CD4-positive, alpha-beta T cell treated with Interleukin-21 for 1 hour (primary cell): ENCODE results near the gene EPHB2.

Experiments used
- DNase-seq: peaks from one replicate; pipeline ENCODE4 v3.0.0-alpha.2; 2020

Gene EPHB2

DNA sequence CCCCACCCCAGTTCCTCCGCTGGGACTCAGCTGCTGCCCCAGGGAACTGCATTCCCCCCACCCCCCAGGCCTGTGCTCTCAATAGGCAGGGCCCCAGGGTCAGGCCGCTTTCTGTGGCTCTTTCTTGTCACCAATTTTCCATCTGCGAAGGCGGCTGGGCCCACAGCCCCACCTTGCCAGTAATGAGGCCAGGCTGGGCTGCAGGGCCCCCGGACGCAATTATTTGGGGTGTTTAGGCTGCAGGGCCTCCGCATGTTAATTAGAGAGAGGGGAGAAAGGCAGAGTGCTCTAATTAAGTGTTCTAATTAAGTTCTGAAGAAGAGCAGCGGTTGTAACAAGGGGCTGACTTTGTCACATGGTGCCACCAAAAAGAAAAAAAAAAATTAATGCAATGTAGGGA, 71.8 kb downstream of the EPHB2 start:
- DNase-seq: no peak

DNA sequence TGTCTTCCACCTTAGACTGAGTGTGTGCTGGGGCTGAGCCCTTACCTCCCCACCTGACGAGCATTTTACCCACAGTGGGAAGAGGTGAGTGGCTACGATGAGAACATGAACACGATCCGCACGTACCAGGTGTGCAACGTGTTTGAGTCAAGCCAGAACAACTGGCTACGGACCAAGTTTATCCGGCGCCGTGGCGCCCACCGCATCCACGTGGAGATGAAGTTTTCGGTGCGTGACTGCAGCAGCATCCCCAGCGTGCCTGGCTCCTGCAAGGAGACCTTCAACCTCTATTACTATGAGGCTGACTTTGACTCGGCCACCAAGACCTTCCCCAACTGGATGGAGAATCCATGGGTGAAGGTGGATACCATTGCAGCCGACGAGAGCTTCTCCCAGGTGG, 73.7 kb downstream of the EPHB2 start:
- DNase-seq: no peak

DNA sequence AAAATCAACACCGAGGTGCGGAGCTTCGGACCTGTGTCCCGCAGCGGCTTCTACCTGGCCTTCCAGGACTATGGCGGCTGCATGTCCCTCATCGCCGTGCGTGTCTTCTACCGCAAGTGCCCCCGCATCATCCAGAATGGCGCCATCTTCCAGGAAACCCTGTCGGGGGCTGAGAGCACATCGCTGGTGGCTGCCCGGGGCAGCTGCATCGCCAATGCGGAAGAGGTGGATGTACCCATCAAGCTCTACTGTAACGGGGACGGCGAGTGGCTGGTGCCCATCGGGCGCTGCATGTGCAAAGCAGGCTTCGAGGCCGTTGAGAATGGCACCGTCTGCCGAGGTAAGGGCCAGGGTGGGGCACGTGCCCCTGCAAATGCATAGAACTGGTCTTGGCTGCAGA, 74.1 kb downstream of the EPHB2 start:
- DNase-seq: no peak

DNA sequence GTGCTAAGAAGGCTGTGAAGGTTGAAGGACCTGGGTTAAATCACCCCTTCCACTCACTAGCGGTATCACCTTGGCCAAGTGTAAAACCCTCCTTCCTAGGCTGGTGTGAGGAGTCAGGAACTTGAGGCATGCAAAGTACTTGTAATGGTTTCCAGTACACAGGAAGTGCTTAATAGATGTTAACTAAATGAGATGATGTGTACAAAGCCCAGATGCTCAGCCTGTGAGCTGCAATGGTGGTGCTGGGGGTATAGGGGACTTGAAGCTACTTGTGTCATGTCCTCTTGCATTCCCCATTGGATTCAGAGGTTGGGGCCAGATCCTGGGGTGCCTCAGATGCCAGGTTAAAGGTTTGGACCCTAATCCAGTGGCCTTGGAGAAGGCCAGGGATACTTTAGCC, 75.5 kb downstream of the EPHB2 start:
- no peak for DNase-seq

DNA sequence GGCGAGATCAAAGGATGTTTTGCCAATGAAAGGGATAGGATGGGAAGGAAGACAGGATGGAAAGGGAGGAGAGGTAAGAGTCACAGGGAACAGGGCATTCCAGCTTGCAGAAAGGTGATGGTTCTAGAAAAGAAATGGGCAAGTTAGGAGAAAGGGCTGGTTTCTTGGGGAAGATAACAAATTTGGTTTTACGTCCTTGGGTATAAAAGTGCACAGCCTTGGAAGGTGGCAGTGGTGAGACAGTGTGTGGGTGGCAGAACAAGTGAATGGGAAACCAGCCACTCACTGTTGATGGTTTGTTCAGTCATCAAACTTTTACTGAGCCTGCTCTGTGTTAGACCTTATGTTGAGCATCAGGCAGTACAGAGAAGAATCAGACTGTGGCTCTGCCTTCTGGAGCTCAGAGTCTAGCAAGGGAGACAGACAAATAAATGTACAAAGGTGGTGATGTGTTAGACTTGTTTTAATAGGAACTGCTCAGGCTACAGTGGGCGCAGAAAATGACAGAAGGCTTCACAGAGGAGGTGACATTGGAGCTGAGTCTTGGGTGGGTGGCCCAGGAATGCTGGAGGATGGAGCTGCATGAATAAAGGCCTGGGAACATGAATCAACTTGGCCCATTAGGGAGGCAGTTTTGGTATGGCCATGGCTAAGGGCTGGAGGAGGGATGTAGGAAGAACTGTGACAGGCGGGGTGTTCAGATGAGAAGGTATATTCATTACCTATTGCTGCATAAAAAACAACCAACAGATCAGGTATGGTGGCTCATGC, 76.3 kb downstream of the EPHB2 start:
- DNase-seq: no peak

DNA sequence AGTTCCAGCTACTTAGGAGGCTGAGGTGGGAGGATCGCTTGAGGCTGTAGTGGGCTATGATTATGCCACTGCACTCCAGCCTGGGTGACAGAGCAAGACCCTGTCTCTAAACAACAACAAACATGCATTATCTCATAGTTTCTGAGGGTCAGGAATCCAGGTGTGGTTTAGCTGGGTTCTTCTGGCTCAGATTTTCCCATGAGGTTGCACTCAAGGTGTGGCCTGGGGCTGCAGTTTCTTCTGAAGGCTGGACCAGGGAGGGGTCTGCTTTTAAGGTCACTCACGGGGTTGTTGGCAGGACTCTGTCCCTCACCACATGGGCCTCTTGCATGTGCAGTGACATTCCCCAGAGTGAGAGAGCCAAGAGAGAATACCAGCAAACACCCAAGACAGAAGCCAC, 77.0 kb downstream of the EPHB2 start:
- DNase-seq: no peak

DNA sequence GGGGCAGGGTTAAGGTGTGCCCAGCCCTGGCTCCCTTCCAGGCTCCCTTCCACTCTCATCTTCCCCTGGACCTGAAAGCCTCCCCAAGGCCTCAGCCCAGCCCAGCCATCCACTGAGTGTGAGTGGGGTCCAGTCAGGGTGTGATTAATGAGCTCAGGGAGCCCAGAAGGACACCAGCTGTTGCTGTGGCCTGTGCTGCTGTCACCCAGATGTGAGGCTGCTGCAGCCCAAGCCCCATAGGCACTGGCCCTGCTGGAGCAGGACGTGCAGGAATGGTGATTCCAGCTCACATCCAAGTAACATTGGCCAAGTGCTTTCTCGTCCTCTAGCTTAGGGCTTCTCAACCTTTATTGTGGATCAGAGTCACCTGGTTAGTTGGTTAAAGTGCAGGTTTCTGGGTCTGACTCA, 77.6 kb downstream of the EPHB2 start:
- no peak for DNase-seq

DNA sequence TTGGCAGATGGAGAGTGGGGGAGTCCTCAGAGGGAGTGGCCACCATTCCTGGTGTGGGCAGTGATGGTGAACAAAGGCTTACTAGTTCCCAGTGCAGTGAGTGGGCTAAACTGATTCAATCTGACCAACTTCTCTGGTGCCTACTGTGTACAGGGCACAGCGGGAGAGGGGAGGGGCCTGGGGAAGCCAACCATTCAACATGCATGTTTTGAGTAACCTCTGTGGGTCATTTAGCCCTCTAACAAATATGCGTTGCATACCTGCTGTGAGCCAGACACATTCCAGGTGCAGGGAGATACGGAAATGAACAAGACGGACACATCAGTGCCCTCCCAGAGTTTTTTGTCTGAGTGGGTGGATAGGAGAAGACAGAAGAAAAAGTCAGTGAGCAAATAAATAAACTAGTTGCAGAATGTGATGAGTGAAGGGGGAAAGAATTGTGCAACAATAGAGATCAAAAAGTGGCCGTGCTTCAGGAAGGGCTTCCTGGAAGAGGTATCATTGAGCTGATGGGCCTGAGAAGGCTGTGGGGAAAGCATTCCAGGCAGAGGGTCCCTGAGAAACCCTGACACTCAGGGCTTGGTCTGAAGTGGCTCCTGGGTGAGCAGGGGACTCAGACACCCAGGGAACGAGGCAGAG, 78.8 kb downstream of the EPHB2 start:
- DNase-seq: no peak

DNA sequence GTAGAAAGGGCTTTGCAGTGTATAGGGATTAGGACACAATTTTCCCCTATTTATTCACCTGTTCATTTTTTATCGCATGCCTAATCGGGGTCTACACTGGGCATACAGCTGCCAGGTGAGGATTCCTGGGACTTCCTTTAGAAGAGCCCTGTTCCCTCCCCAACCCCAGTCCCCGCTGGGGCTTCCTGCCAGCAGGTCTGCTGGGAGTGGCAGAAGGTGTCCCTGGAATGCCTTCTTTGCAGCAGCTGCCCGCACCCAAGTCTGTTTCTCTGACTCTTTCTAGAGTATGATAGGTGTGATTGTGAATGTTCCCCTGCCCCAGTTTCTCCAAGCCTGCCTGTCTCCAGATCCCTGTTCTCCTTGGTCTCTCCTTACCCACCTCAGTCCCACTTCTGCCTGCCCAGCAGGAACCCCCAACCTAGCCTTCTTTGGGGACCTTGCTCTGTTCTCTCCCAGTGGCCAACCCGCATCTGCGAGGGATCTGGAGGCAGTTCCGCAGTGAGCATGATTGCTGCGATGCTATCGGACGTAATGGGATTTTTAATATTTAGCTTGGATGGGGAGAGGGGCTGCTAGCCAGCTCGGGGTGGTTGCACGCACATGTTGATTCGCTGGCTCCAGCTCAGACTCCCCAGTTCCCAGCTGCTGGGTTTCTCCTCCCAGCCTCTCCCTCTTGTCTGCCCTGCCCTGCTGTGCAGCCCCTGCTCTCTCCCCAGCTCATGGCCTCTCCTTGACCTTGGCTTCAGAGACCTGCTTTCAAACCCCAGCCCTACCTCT, 79.8 kb downstream of the EPHB2 start:
- no peak for DNase-seq

DNA sequence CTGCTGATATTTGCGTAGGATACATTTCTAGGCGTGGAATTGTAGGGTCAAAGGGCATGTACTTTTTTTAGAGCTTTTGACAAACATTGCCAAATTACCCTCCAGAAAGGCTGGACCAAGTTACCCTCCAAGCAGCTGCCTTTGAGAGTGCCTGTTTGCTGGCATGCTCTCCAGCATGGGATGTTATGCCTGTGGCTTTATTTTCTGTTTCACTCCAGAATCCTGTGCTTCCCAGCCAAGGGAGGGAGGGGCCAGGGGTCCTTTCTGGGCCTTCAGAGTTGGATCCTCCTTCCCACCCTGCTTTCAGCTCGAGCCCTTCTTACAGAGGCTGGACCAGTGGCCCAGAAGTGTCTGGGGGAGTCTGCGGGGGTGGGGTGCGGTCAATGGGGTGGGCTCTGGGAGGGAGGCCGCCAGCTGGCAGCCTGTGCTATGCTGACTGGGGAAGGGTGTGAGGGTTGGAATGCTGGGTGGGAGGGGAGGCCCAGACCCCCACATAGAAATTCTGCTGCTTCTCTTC, 81.2 kb downstream of the EPHB2 start:
- no peak for DNase-seq

DNA sequence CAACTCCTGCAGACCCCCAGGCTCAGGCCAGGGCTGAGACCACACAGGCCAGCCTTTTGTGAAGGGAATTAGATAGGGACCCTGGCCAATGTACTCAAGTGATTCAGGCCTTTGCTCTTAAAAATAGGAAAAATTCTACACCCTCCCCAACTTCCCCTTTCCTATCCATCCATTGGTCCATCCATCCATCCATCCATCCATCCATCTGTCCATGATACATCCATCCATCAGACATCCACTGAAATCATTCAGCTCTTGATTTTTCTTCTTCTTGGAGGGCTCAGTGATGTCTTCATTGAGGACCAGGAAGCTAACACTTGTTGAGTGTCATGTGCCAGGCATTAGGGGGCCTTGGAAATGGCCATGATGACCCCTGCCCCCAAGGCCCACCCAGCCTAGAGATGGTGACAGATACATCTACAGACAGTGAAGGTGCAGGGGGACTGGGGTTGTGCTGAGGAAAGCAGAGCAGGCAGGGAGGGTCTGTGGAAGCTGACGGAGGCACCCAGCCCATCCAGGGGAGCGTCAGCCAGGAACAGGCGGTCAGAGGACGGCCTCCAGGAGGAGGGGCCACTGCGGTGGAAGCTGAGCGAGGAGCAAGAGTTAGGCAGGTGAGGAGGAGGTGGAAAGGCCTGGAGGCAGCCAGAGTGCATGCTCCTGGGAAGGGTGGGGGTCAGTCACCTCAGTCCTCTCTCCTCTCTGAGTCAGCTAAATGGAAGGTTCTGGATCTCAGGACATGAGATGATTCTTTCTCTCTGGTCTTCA, 81.9 kb downstream of the EPHB2 start:
- no peak for DNase-seq

DNA sequence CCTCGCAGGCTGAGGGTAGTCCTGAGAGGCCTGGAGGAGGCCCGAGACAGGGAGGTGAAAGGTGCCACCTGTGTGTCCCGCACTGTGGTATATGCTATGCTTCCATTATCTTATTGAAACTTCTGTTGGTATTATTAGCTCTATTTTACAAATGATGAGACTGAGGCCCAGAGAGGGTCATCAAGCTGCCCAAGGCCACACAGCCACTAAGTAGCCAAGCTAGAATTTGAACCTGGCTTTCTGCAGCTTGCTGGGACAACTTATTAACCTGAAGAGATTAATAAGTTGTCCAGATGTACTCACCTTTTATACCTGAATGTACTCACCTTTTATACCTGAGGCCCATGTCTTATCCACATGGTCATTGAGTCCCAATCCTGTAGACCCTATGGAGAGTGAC, 83.0 kb downstream of the EPHB2 start:
- no peak for DNase-seq

DNA sequence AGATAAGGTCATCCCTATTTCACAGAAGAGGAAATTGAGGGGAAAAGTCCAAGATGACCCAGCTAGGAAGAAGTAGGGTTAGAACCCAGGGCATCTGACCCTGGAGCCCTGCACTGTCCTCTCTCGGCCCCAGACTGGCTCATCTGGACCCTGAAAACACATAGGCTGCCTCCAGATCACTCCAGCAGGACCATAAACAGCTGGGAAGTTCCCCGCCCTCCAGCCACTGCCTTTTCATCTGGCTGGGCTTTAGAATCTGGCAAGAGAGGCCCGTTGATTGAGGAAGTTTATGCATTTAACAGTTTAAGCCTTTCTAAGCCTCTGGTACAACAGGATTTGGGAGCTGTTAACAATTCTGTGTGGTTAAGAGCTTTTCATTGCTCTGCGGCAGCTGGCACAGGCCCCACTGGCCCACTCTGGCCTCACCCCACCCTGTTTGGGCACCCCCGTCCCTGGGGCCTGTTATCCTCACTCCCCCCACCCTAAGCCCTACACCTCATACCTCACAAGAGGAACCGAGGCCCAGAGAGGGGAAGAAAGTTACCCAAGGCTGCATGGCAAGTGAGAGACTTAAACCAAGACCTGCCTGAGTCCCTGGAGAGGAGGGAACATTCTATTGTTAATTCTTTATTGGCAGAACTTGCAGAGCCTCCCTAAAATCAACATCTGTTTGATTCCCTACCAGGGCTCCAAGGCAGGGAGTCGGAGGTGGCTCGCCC, 84.2 kb downstream of the EPHB2 start:
- DNase-seq: no peak

DNA sequence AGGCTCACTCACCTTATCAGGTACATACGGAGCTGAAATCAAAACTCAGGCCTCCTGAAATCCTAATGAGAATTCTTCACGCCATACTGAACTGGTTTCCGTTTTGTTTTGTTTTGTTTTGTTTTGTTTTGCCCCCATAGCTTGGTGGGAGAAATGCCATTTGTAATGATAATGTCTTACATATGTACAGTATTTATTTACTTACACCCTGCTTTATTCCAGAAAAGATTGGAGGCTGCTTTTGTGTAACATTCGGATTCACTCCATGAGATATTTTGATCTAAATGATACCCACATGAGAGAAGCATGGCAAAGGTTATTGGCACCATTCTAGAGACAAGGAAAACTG, 84.7 kb downstream of the EPHB2 start:
- DNase-seq: no peak

DNA sequence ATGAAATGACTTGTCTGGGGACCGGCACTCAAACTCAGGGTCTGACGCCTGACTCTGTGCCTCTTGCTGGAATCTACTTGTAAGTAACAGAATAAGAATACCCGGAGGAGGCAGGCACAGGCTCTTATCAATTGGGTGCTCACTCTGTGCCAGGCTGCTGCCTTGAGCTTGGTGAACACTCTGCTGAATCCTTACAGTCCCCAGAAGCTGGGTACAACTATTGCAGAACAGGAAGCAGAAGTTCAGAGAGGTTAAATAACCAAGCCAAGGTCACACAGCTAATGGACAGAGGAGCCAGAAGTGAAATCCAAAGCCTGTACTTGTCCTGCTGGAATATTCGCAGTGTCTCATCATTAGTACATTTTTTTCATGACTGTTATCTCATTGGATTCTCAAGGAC, 86.0 kb downstream of the EPHB2 start:
- no peak for DNase-seq

DNA sequence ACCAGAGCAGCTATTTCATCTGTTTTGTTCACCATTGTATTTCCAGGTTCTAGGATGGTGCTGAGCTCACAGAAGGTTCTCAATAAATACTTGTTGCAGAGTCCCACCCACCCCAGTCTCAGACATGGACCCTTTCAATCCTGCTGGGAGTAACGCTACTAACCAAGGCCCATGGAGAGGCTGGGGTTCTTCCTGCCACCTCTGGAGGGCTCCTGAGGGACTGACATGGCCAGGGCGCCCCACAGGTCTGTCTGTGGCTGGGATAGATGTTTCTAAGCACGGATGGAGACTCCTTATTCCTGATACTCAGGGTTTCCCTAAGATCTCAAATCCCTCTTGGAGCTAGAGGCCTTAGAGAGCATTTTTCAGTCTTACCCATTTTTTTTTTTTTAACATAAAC, 87.4 kb downstream of the EPHB2 start:
- DNase-seq: no peak

DNA sequence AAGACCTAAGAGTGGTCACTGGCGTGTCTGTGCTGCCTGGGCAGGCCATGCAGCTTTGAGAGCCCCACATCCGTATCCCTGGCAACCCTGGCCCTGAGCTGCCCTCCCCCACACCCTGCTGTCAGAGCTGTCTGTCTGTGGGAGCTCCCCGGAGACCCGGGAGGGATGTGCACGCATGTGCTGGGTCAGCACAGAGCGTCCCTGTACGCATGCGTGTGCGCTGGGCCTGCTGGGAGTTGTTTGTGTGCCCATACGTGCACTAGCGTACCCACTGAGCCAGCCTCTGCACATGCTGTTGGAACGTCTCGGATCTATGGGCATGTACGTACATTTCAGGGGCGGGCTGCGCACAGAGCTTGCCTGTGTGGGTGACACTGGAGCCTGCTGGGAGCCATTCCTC, 89.3 kb downstream of the EPHB2 start:
- no peak for DNase-seq

DNA sequence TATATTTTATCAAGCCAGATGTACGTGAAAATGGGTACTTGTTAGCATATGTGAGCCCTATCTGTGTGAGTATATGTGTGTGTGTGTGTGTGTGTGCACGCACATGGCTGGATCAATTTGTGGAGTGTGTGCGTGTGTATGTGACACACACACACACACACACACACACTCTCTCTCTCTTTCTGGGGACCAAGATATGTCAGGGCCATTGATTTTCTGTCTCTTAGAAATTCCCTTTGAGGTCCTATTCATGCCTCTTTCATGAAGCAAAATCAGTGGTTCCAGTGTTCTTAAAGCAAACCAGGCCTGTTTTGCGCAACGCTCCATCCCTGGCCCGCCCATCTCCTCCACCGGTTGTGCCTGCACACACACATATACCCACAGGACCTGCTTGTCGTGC, 90.0 kb downstream of the EPHB2 start:
- no peak for DNase-seq

DNA sequence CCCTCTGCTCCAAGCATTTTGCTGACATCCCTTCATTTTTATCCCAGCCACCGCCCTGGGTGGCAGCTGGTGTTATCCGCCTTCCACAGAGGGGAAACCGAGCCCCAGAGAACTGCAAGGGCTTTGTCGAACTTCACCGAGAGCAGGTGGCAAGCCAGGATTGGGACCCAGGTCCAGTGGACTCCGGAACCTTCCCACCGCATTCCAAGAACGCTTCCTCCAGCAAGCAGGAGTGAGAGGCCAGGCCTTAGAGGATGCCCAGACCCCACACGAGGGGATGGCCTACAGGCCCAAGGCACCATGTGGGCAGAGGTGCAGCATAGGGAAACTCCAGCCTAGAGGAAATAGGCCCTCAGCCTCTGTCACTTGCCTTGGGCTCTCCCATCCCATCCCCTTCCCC, 90.7 kb downstream of the EPHB2 start:
- DNase-seq: no peak

DNA sequence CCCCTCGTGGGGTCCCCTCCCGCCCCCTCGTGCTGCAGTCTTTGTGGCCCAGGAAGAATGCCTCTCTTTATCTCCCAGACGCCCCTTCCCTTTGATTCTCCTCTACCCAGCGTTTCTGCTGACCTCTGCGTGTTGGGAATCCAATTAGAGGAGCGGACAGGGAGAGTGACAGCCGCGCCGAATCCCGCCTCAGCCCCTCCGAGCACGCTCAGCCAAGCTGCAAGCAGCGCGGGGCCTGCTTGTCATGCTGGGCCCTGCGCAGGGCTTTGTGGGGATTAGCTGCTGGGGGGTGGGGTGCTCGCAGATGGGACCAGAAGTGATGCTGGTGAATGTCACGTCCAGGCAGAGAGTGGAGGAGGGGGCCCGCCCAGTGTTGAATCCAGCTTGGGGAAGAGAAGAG, 91.1 kb downstream of the EPHB2 start:
- DNase-seq: no peak

DNA sequence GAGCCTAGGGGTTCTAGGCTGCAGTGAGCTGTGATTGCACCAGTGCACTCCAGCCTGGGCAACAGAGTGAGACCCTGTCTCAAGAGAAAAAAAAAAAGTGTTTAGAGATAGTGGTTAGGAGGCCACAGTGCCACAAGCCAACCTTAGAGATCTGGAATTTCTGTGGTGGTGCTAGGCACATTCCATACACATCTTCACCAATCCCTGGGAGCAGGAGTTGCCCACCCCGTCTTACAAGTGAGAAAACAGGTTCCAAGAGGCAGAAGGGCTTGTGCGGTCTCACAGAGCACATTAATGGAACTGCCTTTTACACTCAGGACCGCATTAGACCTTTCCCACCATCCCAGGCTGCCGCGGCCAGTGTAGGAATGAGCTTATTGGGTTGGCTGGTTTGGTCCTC, 93.2 kb downstream of the EPHB2 start:
- no peak for DNase-seq

DNA sequence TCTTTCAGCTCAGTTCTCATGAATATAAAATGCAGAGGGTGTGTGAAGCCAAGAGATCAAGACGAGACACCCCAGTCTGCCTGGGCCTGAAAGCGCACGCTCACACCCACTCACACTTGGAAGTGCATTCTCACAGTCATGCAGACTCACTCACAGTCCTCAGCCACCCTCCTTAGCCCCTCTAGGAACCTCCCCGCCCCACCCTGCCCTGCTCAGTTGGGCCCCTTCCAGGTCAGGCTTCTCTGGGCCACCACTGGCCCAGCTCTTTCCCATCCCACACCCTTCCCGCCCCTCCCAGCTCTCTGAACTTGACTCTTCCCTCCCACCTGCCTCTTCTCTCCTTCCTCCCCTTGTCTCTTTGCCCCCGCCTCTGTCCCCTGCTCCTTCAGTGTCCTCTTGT, 93.8 kb downstream of the EPHB2 start:
- DNase-seq: no peak
